ENCODE results near the gene ETFBKMT. TPM values are rescaled to one million over a fixed set of nuclear protein-coding genes. Genes with fewer than 3 reads are reported as not detected.

The ETFBKMT gene
- total and polyA plus RNA-seq, 2 of the 4 experiments (the other 2 are of a cell fraction), result 1.2 to 2.5 TPM

DNA sequence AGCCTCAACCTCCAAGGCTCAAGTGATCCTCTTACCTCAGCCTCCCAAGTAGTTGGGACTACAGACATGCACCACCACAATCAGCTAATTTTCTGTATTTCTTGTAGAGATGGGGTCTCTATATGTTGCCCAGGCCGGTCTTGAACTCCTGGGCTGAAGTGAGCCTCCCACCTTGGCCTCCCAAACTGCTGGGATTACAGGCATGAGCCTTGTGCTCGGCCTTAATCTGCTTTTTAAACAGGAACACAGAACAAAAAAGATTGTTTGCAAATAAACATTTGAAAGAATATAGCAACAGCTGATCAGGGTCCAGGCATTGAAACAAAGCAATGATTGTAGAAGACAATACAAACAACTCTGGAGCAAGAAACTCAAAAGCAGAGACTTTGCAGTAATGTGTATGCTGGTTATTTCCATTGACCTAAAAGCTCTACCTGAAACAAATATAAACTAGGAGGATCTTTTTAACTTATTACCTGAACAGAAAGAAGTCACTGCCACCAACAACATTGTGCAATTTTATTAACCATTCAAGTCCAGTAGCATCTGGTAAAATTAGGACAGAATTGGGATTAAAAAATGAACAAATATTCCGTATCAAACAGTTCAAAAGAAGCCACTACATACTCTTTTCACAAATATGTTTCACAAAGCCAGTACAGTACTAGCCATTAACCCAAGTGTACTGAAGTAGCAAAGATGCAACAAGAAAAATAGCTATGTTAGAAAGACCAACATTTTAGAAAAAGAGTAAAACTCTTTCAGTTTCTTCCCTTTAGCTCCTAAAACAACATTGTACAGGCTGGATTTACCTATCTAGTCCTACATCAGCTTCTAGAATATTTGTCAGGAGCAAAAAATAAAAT lies 55.2 kb downstream of the ETFBKMT start:
- H2AK9ac ChIP-seq (replicated peaks; ENCODE audit: low read depth, low read length, poor library complexity), result no peak overlapping the region
- no peaks in the 10 kb centered on the region for H3K9me1 ChIP-seq (ENCODE audit: insufficient read depth, low read length)
- dilution Hi-C loops (cut with HindIII; ENCODE audit: low sequenced_read_pairs, unreplicated experiment) (no loop called here), in situ Hi-C loops (cut with MboI; ENCODE audit: low sequenced_read_pairs) (no loop called here), intact Hi-C loops (cut with micrococcal nuclease) (no loop called here)
- CTCF ChIA-PET, result interaction anchor here (0.6 to 1.3 kb wide), 3 partner anchors 10 to 509 kb away, joined by 3 to 4 read pairs (median 3); no protein-coding TSS in a partner anchor
- no peak overlapping the region for H2BK20ac ChIP-seq (ENCODE audit: low read depth, low read length)
- no peak overlapping the region for H2BK5ac ChIP-seq (ENCODE audit: low read depth, low read length, poor library complexity, severe bottlenecking)
- H2BK15ac ChIP-seq (ENCODE audit: low read depth, low read length), result no peak overlapping the region
- ATAC-seq (ENCODE audit: low read depth) (no peak), DNase-seq (no peak)
- H4K5ac ChIP-seq (ENCODE audit: low read depth, low read length), result no peak overlapping the region; the same call in 1 of the 2 replicates
- H4K20me1 ChIP-seq (ENCODE audit: insufficient read depth, low read length), result no peaks in the 10 kb centered on the region
- no peak overlapping the region for H3K56ac ChIP-seq (ENCODE audit: extremely low read depth, insufficient read depth, low read length)
- H3K27ac ChIP-seq (ENCODE audit: insufficient read depth, low read length), result no peak overlapping the region
- POLR2A ChIA-PET (ENCODE audit: unreplicated experiment), result interaction anchor here (0.7 kb wide), 1 partner anchor 61 kb away, joined by 3 read pairs; no protein-coding TSS in a partner anchor
- no peak overlapping the region for H2AFZ ChIP-seq (replicated peaks; ENCODE audit: low read length, poor library complexity)
- H3K4me3 ChIP-seq (ENCODE audit: insufficient read depth, low read depth, low read length), result no peak overlapping the region
- H3K36me3 ChIP-seq (ENCODE audit: control insufficient read depth, insufficient read depth, low read length), result no peaks in the 10 kb centered on the region
- no peaks in the 10 kb centered on the region for H3K27me3 ChIP-seq (ENCODE audit: control insufficient read depth, insufficient read depth, low read length)
- peak overlapping the region; percentile 21; the same call in 1 of the 2 replicates for H3K4me2 ChIP-seq (ENCODE audit: low read depth, low read length)
- no CpG with 5 or more reads among the region's 3 CpGs for WGBS, 2 experiments (ENCODE audit: extremely low coverage in 2 of 2, insufficient read length in 1 of 2)
- H3K14ac ChIP-seq (replicated peaks; ENCODE audit: low read depth, low read length), result no peak overlapping the region
- H3K79me1 ChIP-seq (ENCODE audit: low read depth in 1 of 2, low read length in 2 of 2), result no peaks in the 10 kb centered on the region
- no TSS peak for BruUV-seq (replicated peaks)
- H4K8ac ChIP-seq (ENCODE audit: low read depth in 2 of 2, low read length in 2 of 2), result no peak overlapping the region
- H3K9me3 ChIP-seq (ENCODE audit: control insufficient read depth, insufficient read depth, low read length), result no peaks in the 10 kb centered on the region
- H2AK5ac ChIP-seq (ENCODE audit: low read depth, low read length), result no peak overlapping the region
- no peak overlapping the region for H3K9ac ChIP-seq (ENCODE audit: low read depth, low read length)
- H3K4ac ChIP-seq (ENCODE audit: low read depth, low read length), result no peak overlapping the region
- H2BK120ac ChIP-seq (ENCODE audit: low read depth, low read length), result no peak overlapping the region
- H4K91ac ChIP-seq (ENCODE audit: insufficient read depth, low read depth, low read length), result no peak overlapping the region
- no peaks in the 10 kb centered on the region for H3K4me1 ChIP-seq (ENCODE audit: control insufficient read depth, insufficient read depth, low read length)
- H3K18ac ChIP-seq (ENCODE audit: low read depth, low read length), result no peak overlapping the region
- no peak overlapping the region for H3K23ac ChIP-seq (ENCODE audit: low read depth, low read length)
- no peak for TF ChIP-seq ELK1 (IDR thresholded peaks at IDR 0.05; ENCODE audit: borderline replicate concordance, low read depth, low read length)
- TF ChIP-seq RCOR1 (IDR thresholded peaks at IDR 0.05; ENCODE audit: insufficient replicate concordance, low read length), result no peak
- no peak for TF ChIP-seq CEBPB (IDR thresholded peaks at IDR 0.05; ENCODE audit: low read depth, low read length)
- TF ChIP-seq RFX5 (IDR thresholded peaks at IDR 0.05; ENCODE audit: low read depth, low read length), result no peak
- no peak for TF ChIP-seq MXI1 (IDR thresholded peaks at IDR 0.05; ENCODE audit: borderline replicate concordance, low read depth, low read length)
- no peak for TF ChIP-seq MAZ (IDR thresholded peaks at IDR 0.05; ENCODE audit: borderline replicate concordance, low read depth, low read length)
- TF ChIP-seq CTCF (conservative IDR thresholded peaks at IDR 0.05; ENCODE audit: low read depth, low read length), result no peak
- no peak for TF ChIP-seq FOS (IDR thresholded peaks at IDR 0.05; ENCODE audit: low read depth, low read length)
- TF ChIP-seq POLR2A (IDR thresholded peaks at IDR 0.05; ENCODE audit: low read depth, low read length), result no peak
- TF ChIP-seq RAD21 (IDR thresholded peaks at IDR 0.05; ENCODE audit: low read length), result no peak
- TF ChIP-seq SMC3 (IDR thresholded peaks at IDR 0.05; ENCODE audit: low read depth, low read length), result no peak
- no peak for TF ChIP-seq CHD1 (IDR thresholded peaks at IDR 0.05; ENCODE audit: low read depth, low read length)
- TF ChIP-seq NFE2L2 (IDR thresholded peaks at IDR 0.05; ENCODE audit: low read depth, low read length), result no peak
- TF ChIP-seq USF2 (IDR thresholded peaks at IDR 0.05; ENCODE audit: low read depth, low read length), result no peak
- no peak for TF ChIP-seq MAFK (IDR thresholded peaks at IDR 0.05; ENCODE audit: low read depth, low read length)
